Measurements from ENCODE around the gene MAN1B1. TPM values are rescaled to one million over a fixed set of nuclear protein-coding genes. Genes with fewer than 3 reads are reported as not detected.

The MAN1B1 gene
- total RNA-seq, 1 donor from 2014 or later: 59.8 TPM

- no peak for TF ChIP-seq CTCF (IDR thresholded peaks at IDR 0.05; ENCODE audit: partially characterized antibody, unreplicated experiment)
- no peaks in the 10 kb centered on the region for H3K36me3 Mint-ChIP-seq (ENCODE audit: unreplicated experiment)
- H3K27ac Mint-ChIP-seq (ENCODE audit: unreplicated experiment): no peak overlapping the region
- peaks cover 3% of the 10 kb centered on the region for H3K27me3 Mint-ChIP-seq (ENCODE audit: unreplicated experiment)
- H3K4me3 Mint-ChIP-seq (ENCODE audit: unreplicated experiment): no peak overlapping the region
- peaks cover 2% of the 10 kb centered on the region for H3K4me1 Mint-ChIP-seq (ENCODE audit: low read depth, unreplicated experiment)
- H3K9me3 Mint-ChIP-seq (ENCODE audit: unreplicated experiment): no peaks in the 10 kb centered on the region
- no peak for DNase-seq
These were observed 10.2 kb downstream of the MAN1B1 start for GRCh38 chr9:137096785-137097546.

- peaks cover 2% of the 10 kb centered on the region for H3K4me1 Mint-ChIP-seq (ENCODE audit: low read depth, unreplicated experiment)
- TF ChIP-seq CTCF (IDR thresholded peaks at IDR 0.05; ENCODE audit: partially characterized antibody, unreplicated experiment): no peak
- H3K9me3 Mint-ChIP-seq (ENCODE audit: unreplicated experiment): no peaks in the 10 kb centered on the region
- H3K27me3 Mint-ChIP-seq (ENCODE audit: unreplicated experiment): peaks cover 3% of the 10 kb centered on the region
- H3K27ac Mint-ChIP-seq (ENCODE audit: unreplicated experiment): no peak overlapping the region
- no peaks in the 10 kb centered on the region for H3K36me3 Mint-ChIP-seq (ENCODE audit: unreplicated experiment)
- no peak overlapping the region for H3K4me3 Mint-ChIP-seq (ENCODE audit: unreplicated experiment)
- DNase-seq: no peak
These were observed 11.1 kb downstream of the MAN1B1 start for GRCh38 chr9:137097761-137098462.

GRCh38 chr9:137099231-137099630, 12.4 kb downstream of the MAN1B1 start:
- Mint-ChIP-seq H3K4me3 (ENCODE audit: unreplicated experiment) (no peak overlapping the region), H3K27ac (ENCODE audit: unreplicated experiment) (no peak overlapping the region), H3K9me3 (ENCODE audit: unreplicated experiment) (peaks cover 2% of the 10 kb centered on the region), H3K36me3 (ENCODE audit: unreplicated experiment) (no peaks in the 10 kb centered on the region), H3K27me3 (ENCODE audit: unreplicated experiment) (peaks cover 3% of the 10 kb centered on the region), H3K4me1 (ENCODE audit: low read depth, unreplicated experiment) (peaks cover 2% of the 10 kb centered on the region)
- no peak for TF ChIP-seq CTCF (IDR thresholded peaks at IDR 0.05; ENCODE audit: partially characterized antibody, unreplicated experiment)
- no peak for DNase-seq

- H3K4me3 Mint-ChIP-seq (ENCODE audit: unreplicated experiment): no peak overlapping the region
- H3K27ac Mint-ChIP-seq (ENCODE audit: unreplicated experiment): no peak overlapping the region
- no peaks in the 10 kb centered on the region for H3K4me1 Mint-ChIP-seq (ENCODE audit: low read depth, unreplicated experiment)
- no peak for DNase-seq
- H3K27me3 Mint-ChIP-seq (ENCODE audit: unreplicated experiment): peaks cover 6% of the 10 kb centered on the region
- H3K36me3 Mint-ChIP-seq (ENCODE audit: unreplicated experiment): no peaks in the 10 kb centered on the region
- no peak for TF ChIP-seq CTCF (IDR thresholded peaks at IDR 0.05; ENCODE audit: partially characterized antibody, unreplicated experiment)
- peaks cover 9% of the 10 kb centered on the region for H3K9me3 Mint-ChIP-seq (ENCODE audit: unreplicated experiment)
These were observed 16.6 kb downstream of the MAN1B1 start for GRCh38 chr9:137103206-137103999.
